Spleen (tissue), 11 donors: Measurements from ENCODE around the gene CAGE1. TPM values are rescaled to one million over a fixed set of nuclear protein-coding genes. Genes with fewer than 3 reads are reported as not detected.
A peak's percentile ranks its signal among the peaks of the same experiment; 100 is the strongest.

ENCODE experiments used
- DNase-seq: peaks from one replicate; pipeline ENCODE4 v3.0.0-alpha.2; 2020
- H3K27ac ChIP-seq, 8 donors: fragments of 200-600 bp; sonication (generic) in 7 of 8; 1 replicate in 4 of 8; 2 replicates in 4 of 8; pipeline versions ENCODE4 v1.5.0 to v1.8.0; 2016 to 2021; ENCODE audit warnings: inconsistent platforms in 4 of 8, mild to moderate bottlenecking in 4 of 8, moderate library complexity in 1 of 8
- H3K27me3 ChIP-seq, 7 donors: fragments of 200-600 bp; sonication (generic) in 6 of 7; replicated peaks in 1 of 7; 1 replicate in 4 of 7; 2 replicates in 3 of 7; pipeline versions ENCODE4 v1.5.0 to v1.8.0; 2016 to 2021; ENCODE audit warnings: inconsistent platforms in 3 of 7, mild to moderate bottlenecking in 1 of 7
- H3K36me3 ChIP-seq, 6 donors: fragments of 200-600 bp; sonication (generic) in 5 of 6; 1 replicate in 4 of 6; 2 replicates in 2 of 6; pipeline versions ENCODE4 v1.5.0 to v1.8.0; 2016 to 2021; ENCODE audit warnings: inconsistent platforms in 2 of 6
- H3K4me1 ChIP-seq, 6 donors: fragments of 200-600 bp; sonication (generic) in 5 of 6; 1 replicate in 3 of 6; 2 replicates in 3 of 6; pipeline versions ENCODE4 v1.5.0 to v1.8.0; 2016 to 2021; ENCODE audit warnings: inconsistent platforms in 3 of 6
- H3K4me3 ChIP-seq, 8 donors: fragments of 200-600 bp; sonication (generic) in 7 of 8; 1 replicate in 4 of 8; 2 replicates in 4 of 8; pipeline versions ENCODE4 v1.5.0 to v1.8.0; 2016 to 2021; ENCODE audit warnings: inconsistent platforms in 4 of 8, mild to moderate bottlenecking in 4 of 8, moderate library complexity in 2 of 8
- H3K9me3 ChIP-seq, 8 donors: fragments of 200-600 bp; sonication (generic) in 7 of 8; 1 replicate in 4 of 8; 2 replicates in 4 of 8; pipeline versions ENCODE4 v1.5.0 to v1.8.0; 2016 to 2021; ENCODE audit warnings: inconsistent platforms in 4 of 8
- POLR2A ChIP-seq, 3 donors: fragments of 450-650 bp; IDR thresholded peaks; one replicate each; pipeline ENCODE4 v1.5.1; 2017; ENCODE audit warnings: antibody characterized with exemption in 3 of 3, mild to moderate bottlenecking in 1 of 3
- POLR2AphosphoS5 ChIP-seq, 3 donors: sonication (generic); formaldehyde crosslinking; IDR thresholded peaks; one replicate each; pipeline ENCODE4 v1.5.1; 2017; ENCODE audit warnings: antibody characterized with exemption in 3 of 3
- WGBS, 5 donors: extraction: QIAGEN DNeasy Blood & Tissue Kit in 3 of 5; methylation state at CpG; one replicate each; pipeline versions ENCODE4 v1.1.5 to v1.1.7; 2013 to 2018; 5-methylcytosine and 5-hydroxymethylcytosine counted together
- intact Hi-C: fragments of 100-400 bp; cut with DNase I; formaldehyde crosslinking; loops from one replicate; pipeline ENCODE4 v1.15.0; 2023; ENCODE audit warnings: low total_unique reads
- polyA plus RNA-seq, 3 donors: library from polyadenylated mRNA; stranded (reverse); fragments of 200-250 nt; gene quantifications; one replicate each; pipeline ENCODE4 v1.2.1, GENCODE V29; 2013
- total RNA-seq, 7 donors: library from RNA; depleted of rRNA in 3 of 7; stranded (reverse); fragments of >200 nt in 3 of 7; fragmentation: NEBNext Ultra II Directional in 4 of 7; extraction: Animal tissue kit (Norgen Biotek cat#: 25700) in 4 of 7; gene quantifications; one replicate each; pipeline versions ENCODE4 v1.1.0 to v1.2.1, GENCODE V29; 2016 to 2021
- TF ChIP-seq, protein P1 (sequence below), 11 experiments: fragments of 200-600 bp in 7 of 11; fragments of 450-650 bp in 4 of 11; sonication (generic) in 4 of 11; IDR thresholded peaks in 8 of 11; conservative IDR thresholded peaks in 3 of 11; 1 replicate in 7 of 11; 2 replicates in 4 of 11; pipeline versions ENCODE4 v1.4.0 to v1.8.0; 2016 to 2021; ENCODE audit warnings: antibody characterized with exemption in 11 of 11, inconsistent platforms in 4 of 11, mild to moderate bottlenecking in 1 of 11
- donor health status: healthy with polysubstance abuse.
- donor health status: DM: no; HTN: no; CAD: no; lungs with moderate emphysema.
- donor health status: DM: no; HTN: no; CAD: no.
- donor health status: Bipolar disorder and iron deficiency.
- donor health status: healthy.
- donor health status: DM: no; HTN: no; CAD: no.
- donor health status: DM: yes; HTN: yes; CAD: no.

Gene CAGE1
- total and polyA plus RNA-seq, 10 donors, result not detected

GRCh38 chr6:7290079-7290478 is 99.5 kb downstream of the CAGE1 start:
- Histone ChIP-seq H3K36me3 (peaks cover 0 to 100% (median 77%) of the 10 kb centered on the region in 6 donors), H3K27ac (no peak overlapping the region), H3K27me3 (no peaks in the 10 kb centered on the region), H3K9me3 (no peaks in the 10 kb centered on the region), H3K4me3 (no peak overlapping the region), H3K4me1 (peaks cover 0 to 4% (median 0%) of the 10 kb centered on the region in 6 donors)
- intact Hi-C loops, result no loop called here
- 90 to 97% (median 92%) methylated on average over 1 of the region's 1 CpG for WGBS, 5 donors
- DNase-seq, result no peak
- no peak for TF ChIP-seq POLR2A (IDR thresholded peaks at IDR 0.05)
- TF ChIP-seq, protein P1, sequence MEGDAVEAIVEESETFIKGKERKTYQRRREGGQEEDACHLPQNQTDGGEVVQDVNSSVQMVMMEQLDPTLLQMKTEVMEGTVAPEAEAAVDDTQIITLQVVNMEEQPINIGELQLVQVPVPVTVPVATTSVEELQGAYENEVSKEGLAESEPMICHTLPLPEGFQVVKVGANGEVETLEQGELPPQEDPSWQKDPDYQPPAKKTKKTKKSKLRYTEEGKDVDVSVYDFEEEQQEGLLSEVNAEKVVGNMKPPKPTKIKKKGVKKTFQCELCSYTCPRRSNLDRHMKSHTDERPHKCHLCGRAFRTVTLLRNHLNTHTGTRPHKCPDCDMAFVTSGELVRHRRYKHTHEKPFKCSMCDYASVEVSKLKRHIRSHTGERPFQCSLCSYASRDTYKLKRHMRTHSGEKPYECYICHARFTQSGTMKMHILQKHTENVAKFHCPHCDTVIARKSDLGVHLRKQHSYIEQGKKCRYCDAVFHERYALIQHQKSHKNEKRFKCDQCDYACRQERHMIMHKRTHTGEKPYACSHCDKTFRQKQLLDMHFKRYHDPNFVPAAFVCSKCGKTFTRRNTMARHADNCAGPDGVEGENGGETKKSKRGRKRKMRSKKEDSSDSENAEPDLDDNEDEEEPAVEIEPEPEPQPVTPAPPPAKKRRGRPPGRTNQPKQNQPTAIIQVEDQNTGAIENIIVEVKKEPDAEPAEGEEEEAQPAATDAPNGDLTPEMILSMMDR (IDR thresholded peaks at IDR 0.05 in 8 of 11, conservative IDR thresholded peaks at IDR 0.05 in 3 of 11), result no peak
- no peak for TF ChIP-seq POLR2AphosphoS5 (IDR thresholded peaks at IDR 0.05)

DNA sequence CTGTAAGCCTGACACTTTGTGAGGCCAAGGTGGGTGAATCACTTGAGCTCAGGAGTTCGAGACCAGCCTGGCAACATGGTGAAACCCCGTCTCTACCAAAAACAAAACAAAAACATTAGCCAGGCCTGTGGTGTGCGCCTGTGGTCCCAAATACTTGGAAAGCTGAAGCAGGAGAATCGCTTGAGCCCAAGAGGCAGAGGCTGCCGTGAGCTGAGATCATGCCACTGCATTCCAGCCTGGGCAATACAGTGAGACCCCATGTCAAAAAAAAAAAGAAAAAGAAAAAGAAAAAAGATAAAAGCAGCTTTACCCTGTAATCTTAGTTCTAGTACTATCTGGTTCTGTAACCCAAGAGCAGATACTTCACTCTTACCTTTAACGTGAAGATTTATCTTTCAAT is 104.1 kb downstream of the CAGE1 start:
- Histone ChIP-seq H3K4me1 (peaks cover 0 to 9% (median 0%) of the 10 kb centered on the region in 6 donors), H3K27ac (no peak overlapping the region), H3K36me3 (peaks cover 0 to 72% (median 42%) of the 10 kb centered on the region in 6 donors), H3K9me3 (no peaks in the 10 kb centered on the region), H3K27me3 (no peaks in the 10 kb centered on the region), H3K4me3 (no peak overlapping the region)
- WGBS, 5 donors, result 95 to 99% (median 99%) methylated on average over 6 of the region's 6 CpGs
- no peak for DNase-seq
- TF ChIP-seq POLR2A (IDR thresholded peaks at IDR 0.05) (no peak), POLR2AphosphoS5 (IDR thresholded peaks at IDR 0.05) (no peak)
- TF ChIP-seq, protein P1 (IDR thresholded peaks at IDR 0.05 in 8 of 11, conservative IDR thresholded peaks at IDR 0.05 in 3 of 11), result no peak
- intact Hi-C loops, result no loop called here

GRCh38 chr6:7283676-7284075 is 105.9 kb downstream of the CAGE1 start:
- no peaks in the 10 kb centered on the region for H3K9me3 ChIP-seq
- TF ChIP-seq POLR2A (IDR thresholded peaks at IDR 0.05), result no peak
- TF ChIP-seq, protein P1 (IDR thresholded peaks at IDR 0.05 in 8 of 11, conservative IDR thresholded peaks at IDR 0.05 in 3 of 11), result no peak
- TF ChIP-seq POLR2AphosphoS5 (IDR thresholded peaks at IDR 0.05), result no peak
- intact Hi-C loops, result no loop called here
- 66 to 93% (median 87%) methylated on average over 2 of the region's 2 CpGs for WGBS, 5 donors
- H3K4me3 ChIP-seq, result no peak overlapping the region
- no peaks in the 10 kb centered on the region for H3K27me3 ChIP-seq
- H3K27ac ChIP-seq, result no peak overlapping the region
- DNase-seq, result no peak
- peaks cover 0 to 22% (median under 1%) of the 10 kb centered on the region in 6 donors for H3K4me1 ChIP-seq
- H3K36me3 ChIP-seq, result peaks cover 0 to 55% (median 26%) of the 10 kb centered on the region in 6 donors

DNA sequence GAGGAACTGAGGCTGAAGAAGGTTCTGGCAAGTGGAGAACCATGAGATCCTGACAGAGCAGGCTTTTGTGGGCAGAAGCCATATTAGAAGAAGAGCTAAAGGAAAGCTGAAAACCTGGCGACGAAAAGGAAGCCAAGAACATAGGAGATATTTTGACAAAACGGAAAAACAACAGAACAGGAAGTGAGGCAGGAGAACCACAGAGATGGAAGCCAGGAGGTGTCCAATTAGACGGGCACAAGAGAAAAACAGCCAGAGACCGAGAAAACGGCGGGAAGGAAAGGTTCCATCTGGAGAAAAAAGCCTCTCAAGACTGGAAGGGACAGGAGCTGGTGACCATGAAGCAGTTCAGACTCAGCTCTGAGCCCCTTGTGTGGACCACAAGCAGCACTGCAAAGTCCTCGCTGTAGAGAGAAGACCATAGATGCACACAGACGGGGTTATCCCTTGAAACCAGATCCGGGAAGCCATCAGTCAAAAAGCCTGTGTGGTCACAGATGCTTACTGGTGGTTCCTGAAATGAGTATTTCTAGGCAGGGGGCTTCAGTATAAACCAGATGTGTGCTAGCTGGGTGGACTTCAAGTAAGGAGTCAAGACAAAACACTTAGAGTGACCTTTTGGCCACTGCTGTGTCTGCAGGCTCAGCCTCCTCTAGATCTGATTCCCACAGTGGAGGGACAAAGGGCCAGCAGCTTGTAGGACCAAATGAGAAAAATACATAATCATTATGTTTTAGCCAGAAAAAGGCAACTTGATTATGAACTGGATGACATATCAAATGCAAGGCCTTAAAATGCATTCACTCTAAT is 107.2 kb downstream of the CAGE1 start:
- TF ChIP-seq, protein P1 (IDR thresholded peaks at IDR 0.05 in 8 of 11, conservative IDR thresholded peaks at IDR 0.05 in 3 of 11), result no peak
- TF ChIP-seq POLR2AphosphoS5 (IDR thresholded peaks at IDR 0.05) (no peak), POLR2A (IDR thresholded peaks at IDR 0.05) (no peak)
- Histone ChIP-seq H3K9me3 (no peaks in the 10 kb centered on the region), H3K4me3 (no peak overlapping the region), H3K27me3 (no peaks in the 10 kb centered on the region), H3K4me1 (peaks cover 0 to 36% (median 8%) of the 10 kb centered on the region in 6 donors), H3K36me3 (peaks cover 0 to 41% (median 15%) of the 10 kb centered on the region in 6 donors), H3K27ac (peak overlapping the region in 3 of 8 donors; percentile 4 to 54 (median 42))
- WGBS, 5 donors, result 35 to 49% (median 46%) methylated on average over 10 of the region's 10 CpGs
- no peak for DNase-seq
- intact Hi-C loops, result no loop called here
